Activated effector memory CD4-positive, alpha-beta T cell treated with Interleukin-2 at 50 U/mL for 16 hours (primary cell): ENCODE results near the gene ZSWIM1.

Experiments
- DNase-seq: peaks from one replicate; pipeline ENCODE4 v3.0.0-alpha.2; 2020

The ZSWIM1 gene

GRCh38 chr20:45880988-45881788 lies at the start of gene ZSWIM1:
TSS of gene ZSWIM1 (plus strand) at chr20:45881227. CDS start at chr20:45882593, 1,366 bp downstream.
- DNase-seq: peak; percentile 97

- DNase-seq: no peak
Observed at GRCh38 chr20:45832619-45833018, 48.4 kb upstream of the ZSWIM1 start.

DNA sequence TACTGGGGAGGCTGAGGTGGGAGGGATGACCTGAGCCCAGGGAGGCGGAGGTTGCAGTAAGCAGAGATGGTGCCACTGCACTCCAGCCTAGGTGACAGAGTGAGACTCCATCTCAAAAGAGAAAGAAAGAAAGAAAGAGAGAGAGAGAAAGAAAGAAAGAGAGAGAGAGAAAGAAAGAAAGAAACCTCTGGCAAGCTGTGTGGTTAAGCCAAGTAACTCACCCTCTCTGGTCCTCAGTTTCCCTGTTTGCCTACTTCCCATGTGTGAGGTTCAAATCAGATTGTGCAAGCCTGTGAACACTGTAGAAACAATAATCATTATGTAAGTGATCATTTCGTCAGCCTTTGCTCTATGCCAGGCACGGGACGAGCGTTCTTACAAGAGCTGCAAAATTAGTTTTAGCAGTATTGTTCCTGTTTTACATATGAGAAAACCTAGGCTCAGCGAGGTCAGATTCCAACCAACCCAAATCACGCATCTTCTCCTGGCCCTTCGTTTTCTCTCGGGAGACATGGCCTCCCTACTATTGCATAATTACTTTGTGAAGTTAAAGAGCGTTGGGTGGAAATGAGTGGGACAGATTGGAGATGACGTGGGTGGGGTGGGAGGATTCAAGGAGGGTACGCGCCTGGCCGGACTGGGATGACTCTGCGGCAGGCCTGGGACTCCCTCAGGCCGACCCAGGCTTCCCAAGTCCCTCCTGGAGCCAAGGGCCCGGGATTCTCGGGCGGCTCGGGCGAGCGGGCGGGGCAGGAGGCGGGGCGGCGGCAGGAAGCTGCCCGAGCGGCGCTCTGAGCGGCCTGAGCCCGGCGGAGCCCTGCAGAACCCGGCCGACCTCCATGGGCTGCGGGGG lies 47.8 kb upstream of the ZSWIM1 start, which contains the start of gene SNX21:
Gene SNX21, plus strand, starts transcription at position 770 of the 853 bp plus-strand sequence. CDS start 121 bp downstream, outside the sequence.
- DNase-seq: peak; percentile 10

DNA sequence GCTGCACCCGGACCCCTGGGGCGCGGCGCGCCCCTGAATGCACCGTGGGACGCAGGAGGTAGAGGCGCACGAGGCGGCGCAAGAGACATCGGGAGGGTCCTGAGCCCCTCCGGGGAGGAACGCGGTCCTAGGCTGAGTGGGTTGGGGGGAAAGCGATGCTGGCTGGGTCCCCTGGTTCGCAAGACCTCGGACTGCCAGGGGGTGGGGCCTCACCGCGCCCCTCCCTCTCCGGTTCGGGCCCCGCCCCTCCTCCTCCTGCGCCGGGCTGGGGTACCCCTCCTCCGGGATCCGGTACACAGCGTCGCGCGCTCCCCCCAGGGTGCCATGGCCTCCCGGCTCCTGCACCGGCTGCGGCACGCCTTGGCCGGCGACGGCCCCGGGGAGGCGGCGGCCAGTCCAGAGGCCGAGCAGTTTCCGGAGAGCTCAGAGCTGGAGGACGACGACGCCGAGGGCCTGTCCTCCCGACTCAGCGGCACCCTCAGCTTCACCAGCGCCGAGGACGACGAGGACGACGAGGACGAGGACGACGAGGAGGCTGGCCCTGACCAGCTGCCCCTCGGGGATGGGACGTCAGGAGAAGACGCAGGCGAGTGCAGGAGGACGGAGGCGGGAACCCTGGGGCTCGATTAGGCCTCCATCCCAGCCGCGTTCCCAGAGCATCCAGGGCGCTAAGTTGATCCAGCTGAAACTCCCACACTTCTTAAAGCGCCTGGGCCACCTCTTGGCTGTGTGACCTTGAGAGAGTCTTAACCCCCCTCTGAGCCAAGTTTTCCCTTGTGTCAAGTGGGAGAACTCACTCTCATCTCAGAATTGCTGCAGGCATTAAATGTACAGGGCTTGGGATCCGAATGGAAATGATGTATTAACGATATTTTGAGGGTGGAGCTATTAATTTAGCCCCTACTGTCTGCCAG lies 46.9 kb upstream of the ZSWIM1 start:
- peak; percentile 30 for DNase-seq

GRCh38 chr20:45834797-45835161 lies 46.2 kb upstream of the ZSWIM1 start:
- no peak for DNase-seq

DNA sequence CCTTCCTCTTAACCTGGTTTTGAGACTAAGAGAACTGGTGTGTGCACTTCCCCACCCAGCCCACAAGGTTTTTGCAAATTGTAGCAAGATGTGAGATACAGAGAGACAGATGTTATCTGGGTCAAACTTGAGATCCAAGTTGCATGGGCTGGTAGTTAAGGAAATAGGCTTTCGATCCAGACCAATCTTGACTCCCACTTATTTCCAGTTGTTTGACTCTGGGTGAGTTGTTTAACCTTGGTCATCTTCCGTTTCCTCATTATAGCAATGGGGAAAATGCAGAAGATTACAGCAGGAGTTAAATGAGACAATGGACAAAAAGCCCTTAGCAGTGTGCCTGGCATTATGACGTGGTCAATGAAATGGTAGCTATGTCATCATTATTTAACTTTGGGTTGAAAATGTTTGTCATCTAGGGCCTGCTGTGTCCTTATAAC lies 45.7 kb upstream of the ZSWIM1 start:
- no peak for DNase-seq

GRCh38 chr20:45835825-45836224 lies 45.2 kb upstream of the ZSWIM1 start:
- DNase-seq: no peak

DNA sequence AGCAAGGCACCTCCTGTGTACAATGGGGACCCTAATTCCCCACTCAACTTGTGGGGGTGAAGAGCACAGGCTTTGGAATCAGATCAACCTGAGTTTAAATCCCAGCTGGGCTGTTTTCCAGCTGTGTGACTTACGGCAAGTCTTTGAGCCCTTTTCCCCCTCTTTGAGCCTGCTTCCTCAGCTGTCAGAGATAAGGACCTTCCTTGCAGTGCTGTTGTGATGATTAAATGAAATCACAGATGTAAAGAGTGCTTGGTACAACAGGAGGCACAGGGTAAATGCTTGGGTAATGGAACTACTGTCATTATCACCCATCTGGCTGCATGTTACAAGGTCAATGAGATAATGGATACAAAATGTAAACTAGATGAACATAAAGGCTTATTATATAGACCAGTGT lies 44.2 kb upstream of the ZSWIM1 start:
- no peak for DNase-seq

DNA sequence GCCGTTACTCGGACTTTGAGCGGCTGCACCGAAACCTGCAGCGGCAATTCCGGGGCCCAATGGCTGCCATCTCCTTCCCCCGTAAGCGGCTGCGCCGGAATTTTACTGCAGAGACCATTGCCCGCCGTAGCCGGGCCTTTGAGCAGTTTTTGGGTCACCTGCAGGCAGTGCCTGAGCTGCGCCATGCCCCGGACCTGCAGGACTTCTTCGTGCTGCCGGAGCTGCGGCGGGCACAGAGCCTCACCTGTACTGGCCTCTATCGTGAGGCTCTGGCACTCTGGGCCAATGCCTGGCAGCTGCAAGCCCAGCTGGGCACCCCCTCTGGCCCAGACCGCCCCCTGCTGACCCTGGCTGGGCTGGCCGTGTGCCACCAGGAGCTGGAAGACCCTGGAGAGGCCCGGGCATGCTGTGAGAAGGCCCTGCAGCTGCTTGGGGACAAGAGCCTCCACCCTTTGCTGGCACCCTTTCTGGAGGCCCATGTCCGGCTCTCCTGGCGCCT lies 40.3 kb upstream of the ZSWIM1 start:
- DNase-seq: no peak

- DNase-seq: no peak
Observed at GRCh38 chr20:45841407-45842129, 39.5 kb upstream of the ZSWIM1 start.

- DNase-seq: no peak
Observed at GRCh38 chr20:45842169-45842812, 38.7 kb upstream of the ZSWIM1 start.

DNA sequence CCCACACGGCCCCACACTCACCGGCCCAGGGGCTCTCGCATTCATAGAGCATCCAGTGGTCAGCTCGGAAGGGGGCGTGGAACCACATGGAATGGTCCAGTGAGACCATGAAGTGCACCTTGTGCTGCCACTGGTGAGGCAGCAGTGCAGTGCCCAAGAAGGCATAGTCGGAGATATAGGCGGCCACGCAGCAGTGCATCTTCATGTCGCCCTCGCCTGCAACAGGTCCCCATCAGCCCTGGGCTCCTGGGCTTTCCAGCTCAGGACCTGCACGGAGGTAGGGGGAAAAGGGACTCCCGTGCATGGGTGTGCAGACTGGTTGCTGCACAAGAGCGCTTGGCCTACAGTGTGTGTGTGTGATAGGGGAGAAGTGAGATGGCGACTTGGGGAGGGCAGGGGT lies 37.5 kb upstream of the ZSWIM1 start:
- no peak for DNase-seq

DNA sequence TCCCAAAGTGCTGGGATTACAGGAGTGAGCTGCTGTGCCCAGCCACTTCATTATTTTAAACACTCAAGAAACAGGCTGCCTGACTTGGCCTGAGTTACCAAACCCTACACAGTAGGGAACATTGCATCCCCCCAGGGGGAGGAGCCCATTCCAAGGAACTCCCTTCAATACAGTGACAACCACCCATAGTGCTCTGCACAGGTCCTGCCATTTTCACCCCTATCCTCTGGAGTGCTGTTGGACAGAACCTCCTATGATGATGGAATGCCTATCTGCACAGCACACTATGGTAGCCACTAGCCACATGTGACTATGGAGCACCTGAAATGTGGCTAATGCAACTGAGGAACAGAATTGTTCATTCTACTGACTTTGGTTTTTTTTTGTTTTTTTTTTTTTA lies 35.6 kb upstream of the ZSWIM1 start:
- DNase-seq: no peak

DNA sequence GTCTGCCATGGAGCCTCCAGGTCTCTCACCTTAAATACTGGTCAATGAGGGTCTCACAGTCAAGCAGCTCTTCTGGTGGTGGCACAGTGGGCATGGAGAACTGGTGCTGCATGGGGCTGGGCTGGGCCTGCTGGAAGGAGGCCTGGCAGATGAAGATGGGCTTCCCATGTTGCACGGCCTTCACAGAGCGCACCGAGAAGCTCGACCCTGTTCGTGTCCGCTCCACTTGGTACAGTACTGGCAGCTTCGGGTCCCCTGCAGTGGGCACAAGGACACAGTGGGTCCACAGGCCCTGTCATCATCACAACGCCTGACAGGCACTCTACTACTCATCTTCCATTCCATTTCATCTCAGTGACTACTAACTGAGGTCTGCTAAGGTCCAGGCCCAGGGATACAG lies 32.6 kb upstream of the ZSWIM1 start:
- no peak for DNase-seq

DNA sequence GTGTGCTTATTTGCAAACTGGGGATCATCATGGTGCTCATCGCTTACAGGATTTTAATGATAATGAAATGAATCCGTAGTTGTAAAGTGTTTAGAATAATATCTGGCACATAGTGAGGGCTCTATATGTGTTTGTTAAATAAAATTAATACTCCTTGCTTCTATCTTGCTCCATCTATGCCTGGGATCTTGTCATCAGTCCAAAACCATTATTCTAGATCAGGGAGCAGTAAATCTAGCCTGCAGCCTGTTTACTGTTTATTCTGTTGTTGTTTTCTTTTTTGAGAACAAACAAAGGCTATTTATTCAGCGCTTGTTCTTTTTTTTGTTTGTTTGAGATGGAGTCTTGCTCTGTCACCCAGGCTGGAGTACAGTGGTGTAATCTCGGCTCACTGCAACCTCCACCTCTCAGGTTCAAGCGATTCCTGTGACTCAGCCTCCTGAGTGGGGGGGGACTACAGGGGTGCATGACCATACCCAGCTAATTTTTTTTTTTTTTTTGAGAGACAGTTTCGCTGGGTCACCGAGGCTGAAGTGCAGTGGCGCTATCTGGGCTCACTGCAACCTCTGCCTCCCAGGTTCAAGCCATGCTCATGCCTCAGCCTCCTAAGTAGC lies 32.0 kb upstream of the ZSWIM1 start:
- no peak for DNase-seq

- DNase-seq: no peak
Observed at GRCh38 chr20:45850238-45850637, 30.8 kb upstream of the ZSWIM1 start.

DNA sequence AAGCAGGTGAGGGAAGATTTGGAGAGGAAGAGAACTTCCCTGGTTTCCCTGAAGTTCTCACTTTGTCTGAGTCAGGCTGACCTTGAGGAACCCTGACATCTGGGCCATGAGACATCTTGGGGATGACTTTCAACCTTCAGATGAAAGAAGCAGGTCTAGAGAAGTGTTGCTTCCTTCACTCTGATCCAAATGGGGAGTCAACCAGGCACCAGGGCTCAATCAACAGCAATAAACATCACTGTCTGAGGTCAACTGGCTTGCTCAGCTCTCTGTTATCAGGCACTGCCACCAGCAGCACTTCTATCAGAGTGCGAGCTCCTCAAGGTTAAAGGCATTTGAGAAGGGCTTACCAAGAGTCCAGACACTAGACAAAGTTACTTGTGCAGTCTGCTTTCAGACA lies 30.1 kb upstream of the ZSWIM1 start:
- no peak for DNase-seq

- no peak for DNase-seq
Observed at GRCh38 chr20:45851501-45851900, 29.5 kb upstream of the ZSWIM1 start.

GRCh38 chr20:45852326-45852725 lies 28.7 kb upstream of the ZSWIM1 start:
- DNase-seq: no peak

DNA sequence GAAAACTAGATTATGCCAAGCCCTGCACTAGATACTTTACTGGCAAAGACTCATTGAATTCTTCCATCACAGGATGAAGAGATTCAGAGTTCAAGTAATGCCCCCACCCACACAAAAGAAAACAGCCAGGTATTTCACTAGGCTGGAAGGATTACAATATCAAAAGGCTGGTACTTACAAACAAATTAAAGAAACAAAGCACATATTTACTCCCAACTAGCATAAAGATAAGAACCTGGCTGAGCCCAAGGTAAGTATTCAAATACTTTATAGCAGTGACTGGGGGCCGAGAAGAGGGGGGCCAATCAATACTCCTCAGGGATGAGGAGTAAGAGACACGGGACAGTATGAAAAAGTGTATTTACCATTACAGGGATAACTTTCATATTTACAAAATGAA lies 27.5 kb upstream of the ZSWIM1 start:
- DNase-seq: no peak
